ENCODE data around the gene MAPK8IP1.

The MAPK8IP1 gene

DNA sequence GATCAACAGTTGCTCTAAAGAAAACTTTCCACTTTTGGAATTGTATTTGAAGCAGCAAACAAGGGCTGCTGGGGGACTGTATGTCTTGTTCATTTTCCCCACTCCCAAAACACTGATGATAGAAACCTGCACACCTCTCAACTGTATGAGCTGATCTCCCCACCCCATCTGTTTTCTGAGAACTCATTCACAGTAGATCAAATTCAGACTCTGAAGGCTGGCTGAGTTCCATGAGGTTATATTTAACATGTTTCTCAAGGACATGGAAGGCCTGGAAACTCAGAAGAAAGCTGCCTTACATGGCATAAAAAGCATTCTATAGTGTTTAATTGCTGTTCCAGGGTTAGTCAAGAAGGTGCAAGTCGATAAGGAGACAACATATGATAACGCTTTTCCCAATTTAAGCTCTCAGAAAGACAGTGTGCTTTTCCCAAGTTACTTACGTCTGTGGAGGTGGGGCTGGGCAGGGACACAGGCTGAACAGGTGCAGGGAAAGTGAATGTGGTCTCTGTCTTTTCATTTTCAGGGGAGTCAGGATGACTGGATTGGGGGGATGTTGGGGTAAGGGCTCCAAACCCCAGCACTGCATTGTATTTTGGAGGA is 60.0 kb downstream of the MAPK8IP1 start:
- DNase-seq (ENCODE audit: low spot score): no peak

DNA sequence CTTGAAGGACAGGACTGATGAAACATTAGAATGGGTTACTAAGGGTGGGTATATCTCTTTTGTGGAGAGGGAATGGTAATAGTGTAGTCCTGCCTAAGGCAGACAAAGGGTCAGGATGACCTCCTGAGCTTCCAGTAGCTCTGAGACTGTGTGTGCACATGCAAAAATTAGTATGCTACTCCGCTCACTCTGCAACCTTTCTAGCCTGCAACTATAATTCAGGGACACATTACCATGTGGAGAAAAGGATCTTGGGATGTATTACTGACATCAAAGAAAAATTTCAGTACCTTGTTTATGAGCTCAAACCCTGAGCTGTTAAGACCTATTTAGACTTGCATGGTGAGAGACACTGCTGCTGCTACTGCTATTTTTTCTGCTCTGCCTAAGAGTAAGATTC is 62.4 kb downstream of the MAPK8IP1 start:
- DNase-seq (ENCODE audit: low spot score): no peak

GRCh38 chr11:45948356-45948755 is 62.9 kb downstream of the MAPK8IP1 start:
- no peak for DNase-seq (ENCODE audit: low spot score)

DNA sequence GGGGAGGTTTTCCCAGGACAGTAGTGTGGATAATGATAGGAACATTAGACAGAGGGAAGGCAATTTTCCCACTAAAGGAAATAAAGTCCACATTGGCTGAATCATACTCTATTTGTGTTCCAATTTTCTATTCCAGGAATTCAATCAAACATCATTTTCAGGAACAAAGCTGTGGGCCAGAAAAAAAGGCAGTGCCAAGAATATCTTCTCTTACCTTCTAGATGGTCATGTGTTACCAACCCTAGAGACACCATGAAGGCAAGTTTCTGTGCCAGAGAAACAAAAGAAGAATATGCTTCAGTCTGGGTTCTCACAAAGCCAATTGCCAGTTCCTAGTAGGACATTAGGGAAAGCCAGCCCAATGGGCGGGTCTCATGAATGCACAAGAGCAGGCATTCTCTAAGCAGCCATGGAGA is 64.5 kb downstream of the MAPK8IP1 start:
- DNase-seq (ENCODE audit: low spot score): no peak

Measured in ecto neural progenitor cell (in vitro differentiated cells).